DMS153 (cell line): ENCODE results near the gene OSBPL3.

Source experiments
- DNase-seq: peaks from one replicate; lab custom pipeline; 2025; lab: John Stamatoyannopoulos, UW

Gene OSBPL3

GRCh38 chr7:24862461-24862860 lies 117.5 kb downstream of the OSBPL3 start:
- DNase-seq = no peak

- no peak for DNase-seq
These were observed 118.6 kb downstream of the OSBPL3 start for GRCh38 chr7:24861336-24861735.

- no peak for DNase-seq
These were observed 119.4 kb downstream of the OSBPL3 start for GRCh38 chr7:24860611-24861010.

- DNase-seq = no peak
These were observed 121.6 kb downstream of the OSBPL3 start for GRCh38 chr7:24858108-24858977.

GRCh38 chr7:24857623-24858022 lies 122.4 kb downstream of the OSBPL3 start:
- no peak for DNase-seq

GRCh38 chr7:24854866-24855265 lies 125.1 kb downstream of the OSBPL3 start:
- DNase-seq = no peak

GRCh38 chr7:24851786-24852185 lies 128.2 kb downstream of the OSBPL3 start:
- DNase-seq = no peak

- DNase-seq = no peak
These were observed 131.1 kb downstream of the OSBPL3 start for GRCh38 chr7:24848878-24849277.

GRCh38 chr7:24847754-24848153 lies 132.2 kb downstream of the OSBPL3 start:
- no peak for DNase-seq

GRCh38 chr7:24843821-24844434 lies 136.1 kb downstream of the OSBPL3 start:
- no peak for DNase-seq

GRCh38 chr7:24842449-24843241 lies 137.3 kb downstream of the OSBPL3 start:
- DNase-seq = peak; percentile 80

GRCh38 chr7:24842029-24842428 lies 137.9 kb downstream of the OSBPL3 start:
- DNase-seq = no peak

- DNase-seq = no peak
These were observed 139.4 kb downstream of the OSBPL3 start for GRCh38 chr7:24840563-24840962.

- DNase-seq = no peak
These were observed 143.9 kb downstream of the OSBPL3 start for GRCh38 chr7:24836084-24836483.

GRCh38 chr7:24835643-24836042 lies 144.3 kb downstream of the OSBPL3 start:
- DNase-seq = no peak

GRCh38 chr7:24834128-24834798 lies 145.7 kb downstream of the OSBPL3 start:
- DNase-seq = no peak

- DNase-seq = no peak
These were observed 146.4 kb downstream of the OSBPL3 start for GRCh38 chr7:24833549-24833948.

GRCh38 chr7:24831240-24831639 lies 148.7 kb downstream of the OSBPL3 start:
- DNase-seq = no peak

GRCh38 chr7:24830440-24831050 lies 149.4 kb downstream of the OSBPL3 start:
- peak; percentile 50 for DNase-seq

GRCh38 chr7:24829787-24830186 lies 150.2 kb downstream of the OSBPL3 start:
- peak; percentile 20 for DNase-seq

GRCh38 chr7:24828891-24829661 lies 150.9 kb downstream of the OSBPL3 start:
- no peak for DNase-seq
